HL-60 (cell line): ENCODE results near the gene TTC32.

Experiments used
- GABPA ChIP-seq: IDR thresholded peaks from 2 replicates; pipeline ENCODE4 v1.6.1; 2012; ENCODE audit warnings: low read depth
- TF ChIP-seq, protein P1 (sequence below): IDR thresholded peaks from one replicate; pipeline ENCODE4 v1.5.1; 2011; ENCODE audit warnings: low read length, control low read depth, inconsistent platforms; ENCODE audit not compliant: insufficient read depth
- TF ChIP-seq, protein P2 (sequence below): IDR thresholded peaks from 2 replicates; pipeline ENCODE4 v1.6.1; 2012; ENCODE audit warnings: low read depth; ENCODE audit not compliant: insufficient replicate concordance

DNA sequence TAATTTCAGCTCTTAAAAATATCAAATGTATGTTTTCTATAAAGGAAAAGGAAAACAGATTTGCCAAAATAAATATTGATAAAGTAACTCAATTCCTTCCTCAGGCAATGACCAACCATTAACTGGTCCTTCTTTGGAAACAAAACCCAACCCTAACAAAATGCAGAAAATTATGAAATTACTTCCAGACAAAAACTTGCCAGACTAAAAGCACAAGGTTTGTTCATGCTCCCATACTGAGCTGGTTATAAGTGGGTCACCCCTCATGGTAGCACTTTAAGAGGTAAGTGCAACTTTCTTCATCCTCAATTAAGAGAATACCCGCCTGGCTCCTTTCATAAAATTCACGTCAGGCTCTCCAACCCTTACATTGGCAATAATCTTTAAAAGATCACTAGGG lies 31.1 kb upstream of the TTC32 start:
- TF ChIP-seq, protein P1, sequence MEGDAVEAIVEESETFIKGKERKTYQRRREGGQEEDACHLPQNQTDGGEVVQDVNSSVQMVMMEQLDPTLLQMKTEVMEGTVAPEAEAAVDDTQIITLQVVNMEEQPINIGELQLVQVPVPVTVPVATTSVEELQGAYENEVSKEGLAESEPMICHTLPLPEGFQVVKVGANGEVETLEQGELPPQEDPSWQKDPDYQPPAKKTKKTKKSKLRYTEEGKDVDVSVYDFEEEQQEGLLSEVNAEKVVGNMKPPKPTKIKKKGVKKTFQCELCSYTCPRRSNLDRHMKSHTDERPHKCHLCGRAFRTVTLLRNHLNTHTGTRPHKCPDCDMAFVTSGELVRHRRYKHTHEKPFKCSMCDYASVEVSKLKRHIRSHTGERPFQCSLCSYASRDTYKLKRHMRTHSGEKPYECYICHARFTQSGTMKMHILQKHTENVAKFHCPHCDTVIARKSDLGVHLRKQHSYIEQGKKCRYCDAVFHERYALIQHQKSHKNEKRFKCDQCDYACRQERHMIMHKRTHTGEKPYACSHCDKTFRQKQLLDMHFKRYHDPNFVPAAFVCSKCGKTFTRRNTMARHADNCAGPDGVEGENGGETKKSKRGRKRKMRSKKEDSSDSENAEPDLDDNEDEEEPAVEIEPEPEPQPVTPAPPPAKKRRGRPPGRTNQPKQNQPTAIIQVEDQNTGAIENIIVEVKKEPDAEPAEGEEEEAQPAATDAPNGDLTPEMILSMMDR, result no peak
- TF ChIP-seq GABPA, result no peak
- TF ChIP-seq, protein P2, sequence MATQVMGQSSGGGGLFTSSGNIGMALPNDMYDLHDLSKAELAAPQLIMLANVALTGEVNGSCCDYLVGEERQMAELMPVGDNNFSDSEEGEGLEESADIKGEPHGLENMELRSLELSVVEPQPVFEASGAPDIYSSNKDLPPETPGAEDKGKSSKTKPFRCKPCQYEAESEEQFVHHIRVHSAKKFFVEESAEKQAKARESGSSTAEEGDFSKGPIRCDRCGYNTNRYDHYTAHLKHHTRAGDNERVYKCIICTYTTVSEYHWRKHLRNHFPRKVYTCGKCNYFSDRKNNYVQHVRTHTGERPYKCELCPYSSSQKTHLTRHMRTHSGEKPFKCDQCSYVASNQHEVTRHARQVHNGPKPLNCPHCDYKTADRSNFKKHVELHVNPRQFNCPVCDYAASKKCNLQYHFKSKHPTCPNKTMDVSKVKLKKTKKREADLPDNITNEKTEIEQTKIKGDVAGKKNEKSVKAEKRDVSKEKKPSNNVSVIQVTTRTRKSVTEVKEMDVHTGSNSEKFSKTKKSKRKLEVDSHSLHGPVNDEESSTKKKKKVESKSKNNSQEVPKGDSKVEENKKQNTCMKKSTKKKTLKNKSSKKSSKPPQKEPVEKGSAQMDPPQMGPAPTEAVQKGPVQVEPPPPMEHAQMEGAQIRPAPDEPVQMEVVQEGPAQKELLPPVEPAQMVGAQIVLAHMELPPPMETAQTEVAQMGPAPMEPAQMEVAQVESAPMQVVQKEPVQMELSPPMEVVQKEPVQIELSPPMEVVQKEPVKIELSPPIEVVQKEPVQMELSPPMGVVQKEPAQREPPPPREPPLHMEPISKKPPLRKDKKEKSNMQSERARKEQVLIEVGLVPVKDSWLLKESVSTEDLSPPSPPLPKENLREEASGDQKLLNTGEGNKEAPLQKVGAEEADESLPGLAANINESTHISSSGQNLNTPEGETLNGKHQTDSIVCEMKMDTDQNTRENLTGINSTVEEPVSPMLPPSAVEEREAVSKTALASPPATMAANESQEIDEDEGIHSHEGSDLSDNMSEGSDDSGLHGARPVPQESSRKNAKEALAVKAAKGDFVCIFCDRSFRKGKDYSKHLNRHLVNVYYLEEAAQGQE, result no peak
